ENCODE data around the gene FRG2. TPM values are rescaled to one million over a fixed set of nuclear protein-coding genes. Genes with fewer than 3 reads are reported as not detected.

The FRG2 gene
- not detected in 2 replicates for total RNA-seq

GRCh38 chr4:190027156-190027555, at the start of gene FRG2:
Gene FRG2, minus strand, starts transcription at chr4:190027256. Its CDS starts 52 bp downstream, at chr4:190027204.

GRCh38 chr4:190064342-190064741, 37.3 kb upstream of the FRG2 start, which contains the start of gene DBET:
Gene DBET, plus strand, starts transcription at chr4:190064502.

Other genes starting within 250 kb of the FRG2 start
- 29.5 and 56.4 TPM in 2 replicates for gene FRG1, start 86.4 kb downstream of the FRG2 start, total RNA-seq
- gene DBET, start 37.2 kb upstream of the FRG2 start, total RNA-seq = not detected in 2 replicates
- not detected in 2 replicates for gene DUX4, start 146.5 kb upstream of the FRG2 start, total RNA-seq